GM18519 (cell line): Measurements from ENCODE around the gene ZNF486.
"Not testable (repeated sequence)": the region's sequence is repeated elsewhere in the genome, so short reads cannot be mapped to it uniquely, and the experiment has no call there.

Source experiments
- ATAC-seq: cut with Tn5 transposase; IDR thresholded peaks from one replicate; pipeline ENCODE4 v1.9.1; 2021; ENCODE audit warnings: mild to moderate bottlenecking, moderate library complexity; ENCODE audit not compliant: unreplicated experiment, low FRiP score

The ZNF486 gene

GRCh38 chr19:20167020-20167644 is at the start of gene ZNF486:
Gene ZNF486 (plus strand): TSS chr19:20167214. CDS start chr19:20167331, 117 bp downstream.
- ATAC-seq = peak; percentile 82

DNA sequence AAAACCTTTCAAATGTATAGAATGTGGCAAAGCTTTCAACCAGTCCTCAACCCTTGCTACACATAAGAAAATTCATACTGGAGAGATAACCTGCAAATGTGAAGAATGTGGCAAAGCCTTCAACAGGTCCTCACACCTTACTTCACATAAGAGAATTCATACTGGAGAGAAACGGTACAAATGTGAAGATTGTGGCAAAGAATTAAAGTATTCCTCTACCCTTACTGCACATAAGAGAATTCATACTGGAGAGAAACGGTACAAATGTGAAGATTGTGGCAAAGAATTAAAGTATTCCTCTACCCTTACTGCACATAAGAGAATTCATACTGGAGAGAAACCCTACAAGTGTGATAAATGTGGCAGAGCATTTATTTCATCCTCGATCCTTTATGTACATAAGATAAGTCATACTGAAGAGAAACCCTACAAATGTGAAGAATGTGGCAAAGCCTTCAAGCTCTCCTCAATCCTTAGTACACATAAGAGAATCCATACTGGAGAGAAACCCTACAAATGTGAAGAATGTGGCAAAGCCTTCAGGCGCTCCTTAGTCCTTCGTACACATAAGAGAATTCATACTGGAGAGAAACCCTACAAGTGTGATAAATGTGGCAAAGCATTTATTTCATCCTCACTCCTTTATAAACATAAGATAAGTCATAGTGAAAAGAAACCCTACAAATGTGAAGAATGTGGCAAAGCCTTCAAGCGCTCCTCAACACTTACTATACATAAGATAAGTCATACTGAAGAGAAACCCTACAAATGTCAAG is 48.8 kb upstream of the ZNF486 start:
- ATAC-seq = not testable (repeated sequence)

- no peak for ATAC-seq
These were observed 42.1 kb upstream of the ZNF486 start for GRCh38 chr19:20124879-20125278.

DNA sequence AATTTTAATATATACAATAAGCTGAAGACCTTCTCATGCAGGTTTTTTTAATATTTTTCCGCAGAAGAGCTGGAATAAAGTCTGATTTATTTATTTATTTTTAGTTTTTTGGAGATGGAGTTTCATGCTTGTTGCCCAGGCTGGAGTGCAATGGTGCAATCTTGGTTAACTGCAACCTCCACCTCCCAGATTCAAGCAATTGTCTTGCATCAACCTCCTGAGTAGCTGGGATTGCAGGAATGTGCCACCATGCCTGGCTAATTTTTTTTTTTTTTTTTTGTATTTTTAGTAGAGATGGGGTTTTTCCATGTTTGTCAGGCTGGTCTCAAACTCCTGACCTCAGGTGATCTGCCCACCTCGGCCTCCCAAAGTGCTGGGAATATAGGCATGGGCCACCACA is 34.1 kb upstream of the ZNF486 start:
- ATAC-seq = not testable (repeated sequence)

GRCh38 chr19:20137714-20138113 is 29.3 kb upstream of the ZNF486 start:
- not testable (repeated sequence) for ATAC-seq

GRCh38 chr19:20151617-20152145 is 15.3 kb upstream of the ZNF486 start:
- ATAC-seq = no peak

DNA sequence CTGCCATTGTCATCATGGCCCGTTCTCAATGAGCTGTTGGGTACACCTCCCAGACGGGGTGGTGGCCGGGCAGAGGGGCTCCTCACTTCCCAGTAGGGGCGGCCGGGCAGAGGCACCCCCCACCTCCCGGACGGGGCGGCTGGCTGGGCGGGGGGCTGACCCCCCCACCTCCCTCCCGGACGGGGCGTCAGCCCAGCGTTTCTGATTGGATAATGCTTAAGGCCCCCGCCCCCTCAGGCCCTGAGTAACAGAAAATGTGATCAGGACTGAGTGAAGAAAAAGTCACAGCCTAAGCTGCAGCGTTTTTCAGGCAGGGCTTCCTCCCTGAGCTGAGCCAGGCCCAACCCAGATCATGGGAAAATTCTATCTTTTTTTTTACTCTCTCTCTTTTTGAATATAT is 14.5 kb upstream of the ZNF486 start:
- ATAC-seq = not testable (repeated sequence)

- no peak for ATAC-seq
These were observed 13.7 kb upstream of the ZNF486 start for GRCh38 chr19:20153281-20153680.

- ATAC-seq = no peak
These were observed 12.4 kb upstream of the ZNF486 start for GRCh38 chr19:20154636-20155035.

GRCh38 chr19:20162821-20163220 is 4.2 kb upstream of the ZNF486 start:
- no peak for ATAC-seq

DNA sequence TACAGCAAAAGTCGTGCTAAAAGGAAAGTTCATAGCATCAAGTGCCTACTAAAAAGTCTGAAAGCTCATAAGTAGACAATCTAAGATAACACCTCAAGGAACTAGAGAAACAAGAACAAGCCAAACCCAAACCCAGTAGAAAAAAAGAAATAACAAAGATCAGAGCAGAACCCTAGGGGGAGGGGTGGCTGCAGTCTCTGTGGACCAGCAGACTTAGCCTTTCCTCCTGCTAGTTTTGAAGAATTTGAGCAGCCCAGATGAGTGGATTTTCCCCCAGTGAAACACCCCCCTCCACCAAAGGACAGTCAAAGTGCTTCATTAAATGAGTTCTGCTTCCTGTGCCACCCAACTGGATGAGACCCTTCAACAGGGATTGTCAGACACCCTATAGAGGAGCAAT is 2.6 kb upstream of the ZNF486 start:
- no peak for ATAC-seq

- no peak for ATAC-seq
These were observed 932 bp upstream of the ZNF486 start for GRCh38 chr19:20165971-20166592.

DNA sequence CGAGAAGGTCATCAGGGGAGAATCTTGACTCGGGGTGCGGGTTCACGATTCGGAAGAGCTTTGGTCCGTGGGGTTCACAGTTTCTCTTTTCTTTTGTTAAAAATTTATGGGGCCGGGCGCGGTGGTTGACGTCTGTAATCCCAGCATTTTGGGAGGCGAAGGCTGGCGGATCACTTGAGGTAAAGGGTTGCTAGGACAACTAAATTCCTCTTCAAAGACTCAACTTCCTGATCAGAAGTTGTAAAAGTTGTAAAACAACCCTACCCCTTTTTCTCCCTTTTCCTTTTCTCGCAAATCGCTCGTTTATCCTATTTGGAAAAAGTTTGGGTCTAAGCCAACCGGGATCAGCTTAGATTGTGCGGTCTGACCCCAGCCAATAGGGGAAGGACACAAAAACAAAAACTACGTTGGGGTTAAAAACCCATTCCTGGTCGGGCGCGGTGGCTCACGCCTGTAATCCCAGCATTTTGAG is 673 bp downstream of the ZNF486 start:
- ATAC-seq = no peak

- no peak for ATAC-seq
These were observed 4.3 kb downstream of the ZNF486 start for GRCh38 chr19:20171285-20171684.

DNA sequence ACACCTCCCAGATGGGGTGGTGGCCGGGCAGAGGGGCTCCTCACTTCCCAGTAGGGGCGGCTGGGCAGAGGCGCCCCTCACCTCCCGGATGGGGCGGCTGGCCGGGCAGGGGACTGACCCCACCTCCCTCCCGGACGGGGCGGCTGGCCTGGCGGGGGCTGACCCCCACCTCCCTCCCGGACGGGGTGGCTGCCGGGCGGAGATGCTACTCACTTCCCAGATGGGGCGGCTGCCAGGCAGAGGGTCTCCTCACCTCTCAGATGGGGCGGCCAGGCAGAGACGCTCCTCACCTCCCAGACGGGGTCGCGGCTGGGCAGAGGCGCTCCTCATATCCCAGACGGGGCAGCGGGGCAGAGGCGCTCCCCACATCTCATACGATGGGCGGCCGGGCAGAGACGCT is 8.8 kb downstream of the ZNF486 start:
- not testable (repeated sequence) for ATAC-seq

DNA sequence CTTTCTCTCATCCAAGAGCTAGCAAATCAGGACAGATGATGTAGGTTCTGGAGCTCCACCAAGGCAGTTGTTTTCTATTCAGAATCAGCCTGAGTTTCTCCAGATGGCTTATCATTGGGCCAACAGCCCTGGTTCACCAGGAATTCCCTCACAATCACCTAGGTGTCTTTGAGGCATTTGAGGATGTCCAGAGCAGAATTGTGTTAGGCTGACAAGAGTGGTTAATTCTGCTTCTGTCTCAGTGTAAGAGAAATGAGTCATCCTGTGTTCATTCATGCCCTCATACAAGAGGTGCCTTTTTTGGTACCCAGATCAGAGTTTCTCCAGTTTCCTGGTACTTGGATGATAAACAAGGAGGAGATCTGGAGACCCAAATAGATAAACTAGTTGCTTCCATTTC is 12.9 kb downstream of the ZNF486 start:
- ATAC-seq = not testable (repeated sequence)

GRCh38 chr19:20182222-20182785 is 15.3 kb downstream of the ZNF486 start:
- no peak for ATAC-seq

- no peak for ATAC-seq
These were observed 19.2 kb downstream of the ZNF486 start for GRCh38 chr19:20186174-20186573.

- no peak for ATAC-seq
These were observed 30.7 kb downstream of the ZNF486 start for GRCh38 chr19:20197747-20198146.

DNA sequence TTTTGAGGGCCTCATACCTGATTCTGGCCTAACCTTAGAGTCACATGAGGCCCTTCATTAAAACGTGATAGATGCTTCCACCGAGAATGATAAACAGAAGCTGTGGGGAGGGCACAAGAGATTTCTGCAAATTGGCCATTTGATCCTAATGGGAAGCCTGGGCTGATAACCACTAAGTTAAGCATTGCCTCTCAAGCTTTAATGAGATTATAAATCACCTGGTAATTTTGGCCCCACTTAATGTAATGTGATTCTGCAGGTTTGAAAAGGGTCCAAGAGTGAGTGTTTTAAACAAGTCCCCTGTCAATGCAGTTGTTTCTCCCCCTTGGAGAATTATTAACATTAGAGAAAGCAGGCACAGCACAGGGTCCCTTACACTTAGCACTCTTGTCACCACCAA is 42.0 kb downstream of the ZNF486 start:
- ATAC-seq = no peak

GRCh38 chr19:20214366-20214765 is 47.4 kb downstream of the ZNF486 start:
- ATAC-seq = not testable (repeated sequence)
